ENCODE measurements around the gene FASN.

DNA sequence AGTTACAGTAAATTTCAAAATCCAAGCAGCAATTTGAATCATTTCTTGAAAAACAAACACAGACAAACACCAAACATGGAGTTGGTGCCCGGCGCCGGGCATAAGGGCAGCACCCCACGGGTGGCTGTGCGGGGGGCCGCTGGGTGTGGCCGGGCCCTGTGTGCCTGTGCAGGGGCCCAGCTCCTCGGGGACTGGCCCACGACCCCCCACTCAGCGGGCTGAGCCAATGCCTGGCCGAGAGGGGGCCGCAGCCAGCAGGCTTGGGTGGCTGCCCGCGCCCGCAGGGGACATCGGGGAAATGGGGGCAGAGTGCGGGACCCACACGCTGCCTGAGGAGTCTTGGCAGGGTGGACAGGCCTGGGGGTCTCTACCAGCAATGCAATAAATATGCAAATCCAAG is 19.6 kb downstream of the FASN start:
- TF ChIP-seq, protein P1, sequence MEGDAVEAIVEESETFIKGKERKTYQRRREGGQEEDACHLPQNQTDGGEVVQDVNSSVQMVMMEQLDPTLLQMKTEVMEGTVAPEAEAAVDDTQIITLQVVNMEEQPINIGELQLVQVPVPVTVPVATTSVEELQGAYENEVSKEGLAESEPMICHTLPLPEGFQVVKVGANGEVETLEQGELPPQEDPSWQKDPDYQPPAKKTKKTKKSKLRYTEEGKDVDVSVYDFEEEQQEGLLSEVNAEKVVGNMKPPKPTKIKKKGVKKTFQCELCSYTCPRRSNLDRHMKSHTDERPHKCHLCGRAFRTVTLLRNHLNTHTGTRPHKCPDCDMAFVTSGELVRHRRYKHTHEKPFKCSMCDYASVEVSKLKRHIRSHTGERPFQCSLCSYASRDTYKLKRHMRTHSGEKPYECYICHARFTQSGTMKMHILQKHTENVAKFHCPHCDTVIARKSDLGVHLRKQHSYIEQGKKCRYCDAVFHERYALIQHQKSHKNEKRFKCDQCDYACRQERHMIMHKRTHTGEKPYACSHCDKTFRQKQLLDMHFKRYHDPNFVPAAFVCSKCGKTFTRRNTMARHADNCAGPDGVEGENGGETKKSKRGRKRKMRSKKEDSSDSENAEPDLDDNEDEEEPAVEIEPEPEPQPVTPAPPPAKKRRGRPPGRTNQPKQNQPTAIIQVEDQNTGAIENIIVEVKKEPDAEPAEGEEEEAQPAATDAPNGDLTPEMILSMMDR (IDR thresholded peaks at IDR 0.05; ENCODE audit: insufficient read depth, low read length, poor library complexity, severe bottlenecking), result no peak
- TF ChIP-seq EZH2phosphoT487 (conservative IDR thresholded peaks at IDR 0.05; ENCODE audit: low read length), result no peak

Data from SU-DHL-6 (cell line).